ENCODE results near the gene PROS1. TPM values are rescaled to one million over a fixed set of nuclear protein-coding genes. Genes with fewer than 3 reads are reported as not detected.

PROS1 gene
- total RNA-seq, 2 donors from 2014 or later = 77.7 to 94.0 TPM

- Histone ChIP-seq H3K27me3 (no peaks in the 10 kb centered on the region), H3K4me3 (no peak overlapping the region), H3K4me1 (no peaks in the 10 kb centered on the region), H3K27ac (no peak overlapping the region), H3K36me3 (no peaks in the 10 kb centered on the region), H3K9me3 (no peaks in the 10 kb centered on the region)
- DNase-seq (ENCODE audit: low spot score) = no peak
- TF ChIP-seq, protein P1, sequence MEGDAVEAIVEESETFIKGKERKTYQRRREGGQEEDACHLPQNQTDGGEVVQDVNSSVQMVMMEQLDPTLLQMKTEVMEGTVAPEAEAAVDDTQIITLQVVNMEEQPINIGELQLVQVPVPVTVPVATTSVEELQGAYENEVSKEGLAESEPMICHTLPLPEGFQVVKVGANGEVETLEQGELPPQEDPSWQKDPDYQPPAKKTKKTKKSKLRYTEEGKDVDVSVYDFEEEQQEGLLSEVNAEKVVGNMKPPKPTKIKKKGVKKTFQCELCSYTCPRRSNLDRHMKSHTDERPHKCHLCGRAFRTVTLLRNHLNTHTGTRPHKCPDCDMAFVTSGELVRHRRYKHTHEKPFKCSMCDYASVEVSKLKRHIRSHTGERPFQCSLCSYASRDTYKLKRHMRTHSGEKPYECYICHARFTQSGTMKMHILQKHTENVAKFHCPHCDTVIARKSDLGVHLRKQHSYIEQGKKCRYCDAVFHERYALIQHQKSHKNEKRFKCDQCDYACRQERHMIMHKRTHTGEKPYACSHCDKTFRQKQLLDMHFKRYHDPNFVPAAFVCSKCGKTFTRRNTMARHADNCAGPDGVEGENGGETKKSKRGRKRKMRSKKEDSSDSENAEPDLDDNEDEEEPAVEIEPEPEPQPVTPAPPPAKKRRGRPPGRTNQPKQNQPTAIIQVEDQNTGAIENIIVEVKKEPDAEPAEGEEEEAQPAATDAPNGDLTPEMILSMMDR (IDR thresholded peaks at IDR 0.05) = no peak
Measured at GRCh38 chr3:93988283-93988682, 14.6 kb upstream of the PROS1 start.

GRCh38 chr3:93984618-93985017, 10.9 kb upstream of the PROS1 start:
- Histone ChIP-seq H3K36me3 (no peaks in the 10 kb centered on the region), H3K4me3 (no peak overlapping the region), H3K9me3 (no peaks in the 10 kb centered on the region), H3K4me1 (peaks cover 0 to 8% of the 10 kb centered on the region in 2 donors), H3K27ac (no peak overlapping the region), H3K27me3 (no peaks in the 10 kb centered on the region)
- TF ChIP-seq, protein P1 (IDR thresholded peaks at IDR 0.05) = no peak
- no peak for DNase-seq (ENCODE audit: low spot score)

- TF ChIP-seq, protein P1 (IDR thresholded peaks at IDR 0.05) = no peak
- H3K9me3 ChIP-seq = no peaks in the 10 kb centered on the region
Measured at GRCh38 chr3:93983408-93983807, 9.7 kb upstream of the PROS1 start.

DNA sequence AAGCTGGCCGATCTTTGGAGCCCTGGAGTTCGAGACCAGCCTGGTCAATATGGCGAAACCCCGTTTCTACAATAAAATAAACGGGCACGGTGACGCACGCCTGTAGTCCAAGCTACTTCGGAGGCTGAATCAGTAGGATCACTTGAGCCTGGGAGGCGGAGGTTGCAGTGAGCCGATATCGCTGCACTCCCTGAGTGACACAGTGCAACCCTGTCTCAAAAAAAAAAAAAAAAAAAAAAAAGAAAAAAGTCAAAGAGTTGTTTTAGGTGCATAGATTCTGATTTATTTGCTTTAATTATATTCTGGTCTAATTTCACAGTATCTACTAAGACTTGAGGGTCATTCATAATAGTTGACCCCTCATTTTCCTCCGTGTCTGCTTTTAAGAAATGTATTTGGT, 8.0 kb upstream of the PROS1 start:
- TF ChIP-seq, protein P1 (IDR thresholded peaks at IDR 0.05) = no peak
- H3K4me1 ChIP-seq = peaks cover 0 to 11% of the 10 kb centered on the region in 2 donors
- no peaks in the 10 kb centered on the region for H3K9me3 ChIP-seq
- no peak overlapping the region for H3K27ac ChIP-seq
- no peaks in the 10 kb centered on the region for H3K27me3 ChIP-seq
- no peak overlapping the region for H3K4me3 ChIP-seq
- DNase-seq (ENCODE audit: low spot score) = no peak
- no peaks in the 10 kb centered on the region for H3K36me3 ChIP-seq

More at GRCh38 chr3:93983408-93983807, 9.7 kb upstream of the PROS1 start:
- no peaks in the 10 kb centered on the region for H3K36me3 ChIP-seq
- no peaks in the 10 kb centered on the region for H3K27me3 ChIP-seq
- DNase-seq (ENCODE audit: low spot score) = no peak
- no peak overlapping the region for H3K4me3 ChIP-seq
- peaks cover 0 to 11% of the 10 kb centered on the region in 2 donors for H3K4me1 ChIP-seq
- H3K27ac ChIP-seq = no peak overlapping the region

- DNase-seq (ENCODE audit: low spot score) = peak; percentile 99
- H3K27ac ChIP-seq = peak within 1 kb of the TSS; percentile 94 to 97
- H3K9me3 ChIP-seq = no peaks in the 10 kb centered on the region
- H3K4me3 ChIP-seq = peak within 1 kb of the TSS; percentile 84 to 88
- H3K36me3 ChIP-seq = no peaks in the 10 kb centered on the region
- TF ChIP-seq, protein P1 (IDR thresholded peaks at IDR 0.05) = no peak
- H3K4me1 ChIP-seq = peaks cover 0 to 11% of the 10 kb centered on the region in 2 donors
- H3K27me3 ChIP-seq = no peaks in the 10 kb centered on the region
Measured at GRCh38 chr3:93979850-93980676, 6.4 kb upstream of the PROS1 start, which contains the start of gene ARL13B. Gene ARL13B (plus strand): TSS chr3:93980155. CDS start chr3:93980424, 269 bp downstream.

Measured in right atrium auricular region (tissue), 2 donors.